Stimulated activated naive CD8-positive, alpha-beta T cell treated with anti-CD3 and anti-CD28 coated beads, Interleukin-15, amount 100 ng/mL, for 72 hours (primary cell): ENCODE data around the gene DNAJB13.

Experiments used
- ATAC-seq: fragments of 150-1000 bp; cut with Tn5 transposase; 2 replicates; pipeline ENCODE4 v1.10.0; 2021; ENCODE audit warnings: mild to moderate bottlenecking, moderate library complexity
- DNase-seq, 2 donors: peaks; one replicate each; pipeline ENCODE4 v3.0.0; 2021 to 2022
- H3K27ac Mint-ChIP-seq, 2 donors: one replicate each; pipeline ENCODE4 v1.8.0; 2022; ENCODE audit warnings: mild to moderate bottlenecking in 2 of 2, mixed read lengths in 2 of 2, moderate library complexity in 2 of 2
- H3K27me3 Mint-ChIP-seq: one replicate; pipeline ENCODE4 v1.8.0; 2022; ENCODE audit warnings: mixed read lengths
- H3K4me1 Mint-ChIP-seq: one replicate; pipeline ENCODE4 v1.8.0; 2022; ENCODE audit warnings: mild to moderate bottlenecking, mixed read lengths
- H3K4me3 Mint-ChIP-seq, 2 donors: one replicate each; pipeline ENCODE4 v1.8.0; 2022; ENCODE audit warnings: mild to moderate bottlenecking in 2 of 2, mixed read lengths in 2 of 2, moderate library complexity in 1 of 2
- H3K9me3 Mint-ChIP-seq, 2 donors: one replicate each; pipeline ENCODE4 v1.8.0; 2022; ENCODE audit warnings: mixed read lengths in 2 of 2

Gene DNAJB13

DNA sequence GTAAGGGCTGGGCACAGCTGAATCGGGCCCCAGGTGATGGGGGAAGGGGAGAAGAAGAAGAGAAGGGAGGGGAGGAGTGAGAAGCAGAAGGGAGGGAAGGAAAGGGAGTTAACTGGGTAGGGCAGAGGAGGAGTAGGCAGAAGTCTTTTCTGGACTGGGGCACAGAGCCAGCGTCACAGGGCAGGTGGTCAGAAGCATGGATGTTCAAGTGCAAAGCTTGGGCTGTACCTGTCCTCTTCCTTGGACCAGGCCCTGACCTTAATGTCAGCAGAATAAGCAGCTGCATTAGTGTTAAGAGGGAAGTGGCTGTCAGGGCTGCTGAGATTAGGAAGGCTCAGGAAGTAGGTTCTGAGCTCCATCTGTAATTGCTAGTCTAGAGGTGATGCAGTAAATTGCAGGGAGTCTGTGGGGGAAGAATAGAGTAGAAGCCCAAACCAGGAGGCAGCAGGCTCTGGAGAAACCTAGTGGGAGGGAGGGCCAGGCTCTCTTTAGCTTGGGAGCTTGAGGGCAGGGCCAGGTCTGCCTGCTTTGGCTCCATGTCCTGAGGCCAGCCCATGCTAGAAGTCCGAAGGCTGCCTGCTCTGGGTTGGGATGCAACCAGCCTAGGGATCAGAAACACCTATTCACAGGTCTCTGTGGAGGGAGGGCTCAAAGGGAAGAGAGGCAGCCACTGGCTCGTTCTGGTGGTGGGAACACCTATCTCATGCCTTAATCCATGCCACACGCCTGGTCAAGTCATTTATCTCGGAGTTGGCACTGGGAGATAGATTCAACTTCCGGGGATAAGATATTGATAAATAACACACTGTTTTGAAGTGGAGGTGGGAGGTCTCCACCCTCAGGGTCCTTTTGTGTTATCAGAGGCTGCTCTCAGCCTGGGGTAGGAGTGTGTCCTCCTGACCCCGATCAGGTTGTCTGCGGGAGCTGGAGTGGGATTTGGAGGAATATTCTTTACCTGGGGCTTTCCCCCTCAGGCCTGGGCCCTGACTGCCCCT, 59.8 kb downstream of the DNAJB13 start:
- Mint-ChIP-seq H3K9me3 (no peaks in the 10 kb centered on the region), H3K4me3 (peak overlapping the region; percentile 56 to 76), H3K27ac (peak overlapping the region; percentile 97 to 98), H3K27me3 (no peaks in the 10 kb centered on the region), H3K4me1 (peaks cover 96% of the 10 kb centered on the region)
- no peak for DNase-seq
- no peak for ATAC-seq

DNA sequence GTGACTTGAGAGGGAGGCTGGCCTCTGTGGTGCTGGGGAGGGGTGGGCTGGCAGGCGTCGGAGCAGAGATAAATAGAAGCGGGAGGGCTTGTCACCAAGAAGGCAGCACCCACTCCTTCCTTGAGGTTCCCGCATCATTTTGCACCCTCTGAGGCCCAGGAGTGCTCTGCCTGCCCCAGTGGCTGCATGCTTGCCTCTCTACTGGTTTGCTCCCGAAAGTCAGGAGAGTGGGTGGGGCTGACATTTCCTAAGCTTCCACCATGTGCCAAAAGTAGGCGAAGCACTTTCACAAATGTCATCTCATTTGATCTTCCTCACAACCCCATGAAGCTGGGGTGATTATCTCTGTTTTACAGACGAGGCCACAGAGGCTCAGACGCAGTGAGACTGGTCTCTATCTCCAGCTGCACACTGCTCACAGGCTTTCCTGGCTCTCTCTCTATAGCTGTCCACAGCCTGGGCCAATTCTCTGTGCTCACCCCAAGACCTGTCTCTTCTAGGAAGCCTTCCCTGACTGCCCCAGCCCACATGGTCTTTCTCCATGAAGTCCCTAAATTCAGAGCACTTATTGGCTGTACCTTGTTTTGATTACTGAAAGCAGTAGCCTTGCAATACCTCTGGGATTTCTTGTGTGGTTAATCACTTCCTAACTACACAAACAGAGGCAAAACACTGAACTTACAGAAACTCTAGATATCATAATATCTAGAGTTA, 60.7 kb downstream of the DNAJB13 start:
- peak overlapping the region; percentile 97 to 98 for H3K27ac Mint-ChIP-seq
- DNase-seq (peak; percentile 57 to 83), ATAC-seq (peak; percentile 92)
- H3K27me3 Mint-ChIP-seq: no peaks in the 10 kb centered on the region
- H3K9me3 Mint-ChIP-seq: no peaks in the 10 kb centered on the region
- peaks cover 96% of the 10 kb centered on the region for H3K4me1 Mint-ChIP-seq
- peak overlapping the region; percentile 56 to 76 for H3K4me3 Mint-ChIP-seq

DNA sequence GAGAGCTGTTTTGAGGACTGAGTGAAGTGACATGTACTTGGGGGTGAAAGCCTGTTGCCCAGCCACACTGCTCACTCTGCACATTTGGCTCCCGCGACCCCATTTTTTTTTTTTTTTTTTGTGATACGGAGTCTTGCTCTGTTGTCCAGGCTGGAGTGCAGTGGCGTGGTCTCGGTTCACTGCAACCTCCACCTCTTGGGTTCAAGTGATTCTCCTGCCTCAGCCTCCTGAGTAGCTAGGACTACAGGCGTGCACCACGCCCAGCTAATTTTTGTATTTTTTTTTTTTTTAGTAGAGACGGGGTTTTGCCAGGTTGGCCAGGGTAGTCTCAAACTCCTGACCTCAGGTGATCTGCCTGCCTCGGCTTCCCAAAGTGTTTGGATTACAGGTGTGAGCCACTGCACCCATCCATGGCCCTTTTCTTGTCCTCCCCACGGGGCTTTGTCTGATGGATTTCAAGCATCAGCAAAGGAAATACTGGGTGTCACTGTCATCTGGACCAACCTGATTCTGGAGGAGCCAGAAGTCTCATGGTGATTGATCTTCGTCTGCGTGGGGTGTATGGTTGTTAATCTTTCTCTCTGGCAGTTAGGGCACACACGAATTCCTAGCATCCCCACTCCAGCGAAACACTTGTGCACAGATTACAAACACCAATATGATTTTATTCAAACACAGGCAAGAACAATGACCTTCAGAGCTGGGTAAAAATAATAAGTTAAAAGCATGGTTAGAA, 61.4 kb downstream of the DNAJB13 start:
- peak overlapping the region; percentile 36 to 56 for H3K4me3 Mint-ChIP-seq
- no peaks in the 10 kb centered on the region for H3K9me3 Mint-ChIP-seq

DNA sequence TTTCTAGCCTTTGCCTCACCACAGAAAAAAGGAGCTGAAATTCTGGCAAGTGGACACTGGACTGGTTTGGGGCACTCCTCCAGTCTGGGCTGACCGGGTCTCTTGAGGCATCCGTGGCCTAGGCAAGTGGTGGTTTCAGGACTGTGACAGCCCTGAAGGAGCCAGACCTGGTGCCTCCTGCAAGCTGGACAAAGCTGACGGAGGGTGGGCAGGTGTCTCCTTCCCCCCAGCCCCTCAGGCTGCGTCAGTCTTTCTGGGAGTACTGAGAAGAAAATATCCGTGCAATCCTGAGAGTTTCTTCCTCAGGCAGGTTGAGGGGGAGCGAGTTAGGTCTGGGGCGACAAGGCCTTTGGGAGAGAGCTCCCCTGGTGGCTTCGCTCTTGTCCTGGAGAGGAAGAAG, 62.3 kb downstream of the DNAJB13 start:
- ATAC-seq: no peak

More for the DNA sequence above, 61.4 kb downstream of the DNAJB13 start:
- DNase-seq: no peak
- H3K27me3 Mint-ChIP-seq: no peaks in the 10 kb centered on the region
- H3K4me1 Mint-ChIP-seq: peaks cover 96% of the 10 kb centered on the region
- ATAC-seq: no peak
- peak overlapping the region; percentile 97 to 98 for H3K27ac Mint-ChIP-seq

DNA sequence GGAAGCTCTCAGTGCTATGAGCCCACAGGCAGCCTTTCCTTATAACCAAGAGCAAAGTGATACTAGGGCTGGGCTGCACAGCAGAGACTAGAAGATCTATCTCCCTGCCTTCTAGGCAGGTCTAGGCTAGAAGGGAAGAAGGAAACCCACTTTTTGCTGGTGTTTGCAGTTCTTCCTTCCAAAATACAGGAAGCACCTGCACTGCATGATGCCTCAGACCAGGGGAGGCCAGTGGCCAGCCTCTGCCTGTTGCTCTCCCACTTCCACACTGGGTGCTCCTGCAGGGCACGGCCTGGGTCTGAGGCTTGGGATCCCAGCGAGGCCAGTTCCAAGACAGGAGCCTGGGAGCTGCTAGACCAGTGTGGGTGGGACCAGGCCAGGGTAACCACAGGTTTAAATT, 64.1 kb downstream of the DNAJB13 start:
- Mint-ChIP-seq H3K9me3 (no peaks in the 10 kb centered on the region), H3K27ac (peak overlapping the region in 1 of 2 donors; percentile 65), H3K27me3 (no peaks in the 10 kb centered on the region), H3K4me1 (peaks cover 70% of the 10 kb centered on the region), H3K4me3 (no peak overlapping the region)
- no peak for ATAC-seq
- no peak for DNase-seq

More for the DNA sequence above, 62.3 kb downstream of the DNAJB13 start:
- no peaks in the 10 kb centered on the region for H3K9me3 Mint-ChIP-seq
- H3K27ac Mint-ChIP-seq: no peak overlapping the region
- peaks cover 87% of the 10 kb centered on the region for H3K4me1 Mint-ChIP-seq
- H3K27me3 Mint-ChIP-seq: no peaks in the 10 kb centered on the region
- H3K4me3 Mint-ChIP-seq: no peak overlapping the region
- DNase-seq: no peak

DNA sequence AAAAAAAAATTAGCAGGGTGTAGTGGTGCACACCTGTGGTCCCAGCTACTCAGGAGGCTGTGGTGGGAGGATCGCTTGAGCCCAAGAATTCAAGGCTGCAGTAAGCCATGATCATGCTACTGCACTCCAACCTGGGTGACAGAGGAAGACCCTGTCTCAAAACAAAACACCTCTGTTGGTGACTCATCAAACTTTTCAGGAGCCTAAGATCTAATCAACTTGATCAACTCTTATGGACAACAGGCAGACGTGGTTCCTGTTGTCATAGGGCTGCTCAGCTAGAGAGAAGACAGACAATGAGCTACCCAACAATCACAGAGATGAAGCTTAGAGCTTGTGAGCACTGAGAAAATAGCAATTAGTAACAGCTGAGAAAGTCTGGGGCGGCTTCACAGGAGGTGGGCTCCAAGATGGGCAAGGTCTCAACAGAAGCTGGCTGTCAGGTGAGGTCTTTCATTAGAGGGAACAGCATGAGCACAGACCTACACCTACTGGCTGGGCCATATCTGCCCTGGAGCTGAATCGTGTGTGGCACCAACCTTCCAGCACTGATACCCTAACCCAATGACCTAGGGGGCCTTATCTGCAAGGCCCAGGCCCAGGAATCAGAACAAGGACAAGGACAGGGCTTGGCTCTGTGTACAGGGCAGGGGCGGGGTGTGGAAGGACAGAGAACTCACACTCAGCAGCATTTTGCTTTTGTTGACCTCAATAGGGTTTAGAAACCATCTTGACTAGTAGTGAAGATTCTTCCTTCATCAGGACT, 65.3 kb downstream of the DNAJB13 start:
- no peak overlapping the region for H3K27ac Mint-ChIP-seq
- no peak for DNase-seq
- no peaks in the 10 kb centered on the region for H3K9me3 Mint-ChIP-seq
- no peak overlapping the region for H3K4me3 Mint-ChIP-seq
- no peak for ATAC-seq
- H3K27me3 Mint-ChIP-seq: no peaks in the 10 kb centered on the region
- H3K4me1 Mint-ChIP-seq: peaks cover 58% of the 10 kb centered on the region

DNA sequence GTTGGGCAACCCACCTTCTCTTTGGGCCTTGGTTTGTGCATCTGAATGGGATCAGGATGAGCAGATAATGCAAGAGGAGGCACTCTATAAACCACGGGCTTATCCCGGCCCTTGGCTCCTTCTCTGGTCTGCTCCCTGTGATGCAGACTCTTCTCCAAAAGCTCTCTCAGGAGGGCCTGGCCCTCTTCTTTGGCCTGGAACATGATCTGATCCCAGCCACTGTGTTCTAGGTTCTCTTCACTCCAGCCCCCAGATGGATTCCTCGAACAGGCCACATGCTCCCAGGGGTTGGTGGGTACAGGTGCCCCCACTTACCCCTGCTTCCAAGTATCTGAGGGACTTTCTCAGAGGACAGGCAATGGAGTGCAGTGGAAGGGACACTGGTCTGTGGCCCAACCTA, 66.8 kb downstream of the DNAJB13 start:
- ATAC-seq (no peak), DNase-seq (no peak)
- no peaks in the 10 kb centered on the region for H3K27me3 Mint-ChIP-seq
- H3K4me3 Mint-ChIP-seq: no peak overlapping the region
- H3K9me3 Mint-ChIP-seq: no peaks in the 10 kb centered on the region
- H3K27ac Mint-ChIP-seq: no peak overlapping the region
- H3K4me1 Mint-ChIP-seq: peaks cover 42% of the 10 kb centered on the region

DNA sequence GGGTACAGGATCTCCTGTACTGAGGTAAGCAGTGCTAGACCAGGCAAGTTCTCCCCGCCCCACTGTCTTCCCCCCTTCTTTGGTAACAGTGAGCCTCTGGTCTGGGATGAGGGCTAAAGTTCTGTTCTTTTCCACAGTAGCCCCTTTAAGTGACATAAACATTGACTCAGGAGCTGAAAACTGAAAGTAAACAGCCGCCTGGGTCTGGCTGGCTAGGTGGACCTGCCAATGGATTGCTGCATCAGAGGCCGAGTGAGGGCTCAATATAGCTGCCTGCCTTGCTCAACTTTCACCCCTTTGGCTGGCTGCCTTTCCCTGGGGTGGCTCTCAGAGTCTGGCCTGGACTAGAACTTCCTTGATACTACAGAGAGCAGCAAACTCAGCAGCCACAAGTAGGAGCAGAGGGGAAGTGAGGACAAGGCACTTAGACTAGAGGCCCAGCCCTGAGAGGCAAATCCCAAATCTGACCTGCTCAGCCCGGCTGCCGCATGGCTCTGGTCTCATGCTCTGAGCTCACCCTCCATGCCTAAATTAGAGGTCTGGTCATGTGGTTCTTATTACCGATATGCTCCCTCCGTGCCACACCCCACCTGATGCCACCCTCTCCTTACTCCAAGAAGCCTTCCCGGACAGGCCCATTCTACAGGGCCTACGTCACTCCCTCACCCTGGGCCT, 67.6 kb downstream of the DNAJB13 start:
- ATAC-seq (no peak), DNase-seq (no peak)
- Mint-ChIP-seq H3K4me1 (peaks cover 40% of the 10 kb centered on the region), H3K27me3 (no peaks in the 10 kb centered on the region), H3K4me3 (no peak overlapping the region), H3K27ac (peak overlapping the region in 1 of 2 donors; percentile 84), H3K9me3 (no peaks in the 10 kb centered on the region)

DNA sequence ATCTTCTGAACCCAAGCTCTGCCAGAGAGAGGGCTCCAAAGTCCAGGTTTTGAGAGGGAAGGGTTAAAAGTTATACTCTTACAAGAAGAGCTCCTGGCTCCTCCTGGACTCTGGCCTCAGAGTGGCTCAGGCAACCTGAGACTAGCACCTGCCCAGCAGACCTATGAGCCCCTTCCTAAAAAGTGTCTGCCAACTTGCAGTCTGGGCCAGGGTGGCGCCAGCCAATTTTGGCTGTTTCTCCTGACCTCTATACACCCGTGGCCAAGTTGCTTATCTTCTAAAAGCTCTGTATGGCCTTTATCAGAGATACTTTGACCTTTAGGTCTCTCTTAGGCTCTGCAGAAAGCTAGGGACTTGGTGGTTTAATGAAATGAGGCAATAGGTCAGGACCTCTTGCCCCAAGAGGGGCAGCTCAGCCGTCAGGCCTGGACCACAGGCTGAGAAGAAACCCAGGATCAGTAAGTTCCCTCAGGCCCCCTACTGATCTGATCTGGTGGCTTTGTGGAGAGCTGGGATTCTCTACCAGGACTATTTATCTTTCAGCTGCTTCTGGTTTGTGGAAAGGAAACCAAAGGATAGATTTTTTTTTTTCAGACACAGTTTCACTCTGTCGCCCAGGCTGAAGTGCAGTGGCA, 68.4 kb downstream of the DNAJB13 start:
- Mint-ChIP-seq H3K9me3 (no peaks in the 10 kb centered on the region), H3K4me1 (peaks cover 43% of the 10 kb centered on the region), H3K27me3 (no peaks in the 10 kb centered on the region), H3K4me3 (peak overlapping the region in 1 of 2 donors; percentile 34), H3K27ac (peak overlapping the region in 1 of 2 donors; percentile 84)
- DNase-seq: no peak
- ATAC-seq: peak; percentile 3

DNA sequence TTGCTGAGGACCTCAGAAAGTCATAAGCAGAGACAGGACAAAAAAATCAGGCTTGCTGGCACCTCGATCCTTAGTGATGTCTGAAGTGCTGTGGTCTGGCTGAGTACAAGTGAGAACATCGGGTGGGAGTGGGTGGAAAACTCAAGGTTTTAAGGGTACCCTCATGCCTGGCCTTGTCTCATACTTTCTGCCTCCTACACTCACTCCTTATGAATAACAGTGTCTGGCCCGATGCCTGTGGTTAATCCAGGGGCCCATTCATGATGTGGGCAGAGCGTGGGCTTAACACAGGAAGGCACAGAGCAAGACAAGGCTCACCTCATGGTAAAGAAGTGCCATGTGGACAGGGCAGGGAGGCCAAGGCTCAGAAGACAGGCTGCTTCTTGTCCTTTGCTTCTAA, 69.0 kb downstream of the DNAJB13 start:
- Mint-ChIP-seq H3K9me3 (no peaks in the 10 kb centered on the region), H3K4me1 (peaks cover 40% of the 10 kb centered on the region), H3K27ac (peak overlapping the region in 1 of 2 donors; percentile 68), H3K4me3 (peak overlapping the region in 1 of 2 donors; percentile 34), H3K27me3 (no peaks in the 10 kb centered on the region)
- DNase-seq (peak; percentile 48 to 82), ATAC-seq (peak; percentile 94)
